ENCODE results near the gene NIPBL.
"Not testable (repeated sequence)": the region's sequence is repeated elsewhere in the genome, so short reads cannot be mapped to it uniquely, and the experiment has no call there.

NIPBL gene

GRCh38 chr5:36876299-36876964 is at the start of gene NIPBL:
TSS of gene NIPBL (plus strand) at chr5:36876769. CDS start at chr5:36953697, 76,928 bp downstream.
- peak; percentile 83 for DNase-seq (ENCODE audit: low read depth in 2 of 2)

DNA sequence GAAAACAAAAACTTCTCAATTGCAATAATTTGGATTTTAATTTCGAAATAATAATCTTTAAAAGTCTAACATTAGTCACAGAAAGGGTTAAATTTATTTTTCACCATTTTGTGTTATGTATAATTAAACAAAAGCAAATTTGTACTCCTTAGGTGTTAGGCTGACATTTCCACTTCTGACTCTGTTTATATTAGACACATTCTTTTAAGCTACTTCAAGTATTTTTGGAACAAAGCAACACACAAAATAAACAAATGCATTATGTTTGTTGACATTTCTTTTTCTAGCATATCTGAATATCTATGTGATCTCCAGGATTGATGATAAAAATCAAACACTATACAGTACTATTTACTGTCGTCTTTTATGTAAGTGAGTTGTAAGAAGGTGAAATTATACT is 44.3 kb upstream of the NIPBL start:
- no peak for DNase-seq (ENCODE audit: low read depth in 2 of 2)

- no peak for DNase-seq (ENCODE audit: low read depth in 2 of 2)
Measured at GRCh38 chr5:36836831-36837230, 39.7 kb upstream of the NIPBL start.

GRCh38 chr5:36839489-36840476 is 36.8 kb upstream of the NIPBL start:
- DNase-seq (ENCODE audit: low read depth in 2 of 2) = no peak

GRCh38 chr5:36841677-36842076 is 34.9 kb upstream of the NIPBL start:
- no peak for DNase-seq (ENCODE audit: low read depth in 2 of 2)

DNA sequence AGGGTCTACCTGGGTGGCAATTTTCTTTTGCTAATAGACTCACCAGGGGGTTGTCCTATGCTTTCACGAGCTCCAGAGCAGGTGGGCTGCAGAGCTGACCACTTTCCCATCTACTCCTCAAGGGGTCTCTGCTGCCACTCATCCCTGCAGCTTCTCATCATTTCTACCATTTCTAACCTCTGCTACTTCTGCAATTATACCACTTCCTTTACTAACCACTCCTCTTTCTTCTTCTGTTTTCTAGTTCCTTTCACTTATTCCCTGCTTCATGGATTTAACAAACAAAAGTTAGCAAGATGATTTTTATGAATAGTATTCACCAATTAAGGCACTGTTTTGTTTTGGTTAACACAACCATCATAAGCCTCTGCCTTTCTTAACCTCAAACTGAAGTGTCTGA is 34.5 kb upstream of the NIPBL start:
- no peak for DNase-seq (ENCODE audit: low read depth in 2 of 2)

- no peak for DNase-seq (ENCODE audit: low read depth in 2 of 2)
Measured at GRCh38 chr5:36844305-36844704, 32.3 kb upstream of the NIPBL start.

DNA sequence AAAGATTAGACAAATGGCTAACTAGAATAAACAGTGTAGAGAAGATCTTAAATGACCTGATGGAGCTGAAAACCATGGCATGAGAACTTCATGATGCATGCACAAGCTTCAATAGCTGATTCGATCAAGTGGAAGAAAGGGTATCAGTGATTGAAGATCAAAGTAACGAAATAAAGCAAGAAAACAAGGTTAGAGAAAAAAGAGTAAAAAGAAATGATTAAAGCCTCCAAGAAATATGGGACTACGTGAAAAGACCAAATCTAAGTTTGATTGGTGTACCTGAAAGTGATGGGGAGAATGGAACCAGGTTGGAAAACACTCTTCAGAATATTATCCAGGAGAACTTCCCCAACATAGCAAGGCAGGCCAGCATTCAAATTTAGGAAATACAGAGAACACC is 28.0 kb upstream of the NIPBL start:
- DNase-seq (ENCODE audit: low read depth in 2 of 2) = not testable (repeated sequence)

DNA sequence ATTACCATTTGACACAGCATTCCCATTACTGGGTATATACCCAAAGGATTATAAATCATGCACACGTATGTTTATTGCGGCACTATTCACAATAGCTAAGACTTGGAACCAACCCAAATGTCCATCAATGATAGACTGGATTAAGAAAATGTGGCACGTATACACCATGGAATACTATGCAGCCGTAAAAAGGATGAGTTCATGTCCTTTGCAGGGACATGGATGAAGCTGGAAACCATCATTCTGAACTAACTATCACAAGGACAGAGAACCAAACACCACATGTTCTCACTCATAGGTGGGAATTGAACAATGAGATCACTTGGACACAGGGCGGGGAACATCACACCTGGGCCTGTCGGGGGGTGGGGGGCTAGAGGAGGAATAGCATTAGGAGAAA is 23.7 kb upstream of the NIPBL start:
- DNase-seq (ENCODE audit: low read depth in 2 of 2) = not testable (repeated sequence)

DNA sequence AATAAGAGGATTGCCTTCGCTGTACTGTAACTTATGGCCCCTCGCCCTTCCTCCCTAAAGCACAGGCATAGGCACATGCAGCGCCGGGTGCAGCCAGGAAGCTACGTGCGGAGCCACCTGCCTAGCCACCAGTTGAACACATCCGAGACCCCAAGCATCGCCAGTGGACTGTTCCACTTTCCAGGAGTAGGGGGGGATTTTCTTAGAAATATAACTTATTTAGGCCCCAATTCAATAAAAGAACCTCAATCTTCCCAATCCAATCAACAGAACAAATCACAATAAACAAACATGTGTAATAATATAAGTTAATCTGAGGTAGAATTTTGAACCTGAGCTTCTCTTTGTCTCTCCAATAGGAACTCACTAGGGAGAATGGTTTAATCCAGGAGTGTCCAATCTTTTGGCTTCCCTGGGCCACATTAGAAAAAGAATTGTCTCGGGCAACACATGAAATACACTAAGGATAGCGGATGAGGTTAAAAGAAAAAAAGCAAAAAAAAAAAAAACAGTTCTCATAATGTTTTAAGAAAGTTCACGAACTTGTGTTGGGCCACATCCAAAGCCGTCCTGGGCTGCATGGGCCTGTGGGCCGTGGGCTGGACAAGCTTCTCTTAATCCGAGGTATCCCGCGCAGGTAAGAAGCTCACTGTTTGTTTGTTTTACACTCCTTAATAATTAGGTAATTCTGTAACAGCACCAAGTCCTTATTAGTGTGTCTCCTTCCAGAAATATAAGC is 22.0 kb upstream of the NIPBL start:
- DNase-seq (ENCODE audit: low read depth in 2 of 2) = no peak

DNA sequence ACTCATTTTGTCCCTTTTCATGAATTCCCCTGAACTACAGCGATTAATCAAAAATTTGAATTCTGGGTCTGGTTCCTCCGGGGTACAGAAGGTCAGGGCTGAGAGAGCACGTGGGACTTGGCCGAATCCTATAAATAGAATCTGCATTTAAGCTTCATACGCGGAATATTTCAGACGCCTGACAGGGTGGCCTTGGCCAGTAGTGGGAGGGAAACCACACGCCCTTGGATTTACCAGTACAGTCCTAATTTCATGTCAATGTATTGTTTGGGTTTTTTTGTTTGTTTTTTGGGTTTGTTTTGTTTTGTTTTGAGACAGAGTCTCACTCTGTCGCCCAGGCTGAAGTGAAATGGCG is 21.5 kb upstream of the NIPBL start:
- no peak for DNase-seq (ENCODE audit: low read depth in 2 of 2)

DNA sequence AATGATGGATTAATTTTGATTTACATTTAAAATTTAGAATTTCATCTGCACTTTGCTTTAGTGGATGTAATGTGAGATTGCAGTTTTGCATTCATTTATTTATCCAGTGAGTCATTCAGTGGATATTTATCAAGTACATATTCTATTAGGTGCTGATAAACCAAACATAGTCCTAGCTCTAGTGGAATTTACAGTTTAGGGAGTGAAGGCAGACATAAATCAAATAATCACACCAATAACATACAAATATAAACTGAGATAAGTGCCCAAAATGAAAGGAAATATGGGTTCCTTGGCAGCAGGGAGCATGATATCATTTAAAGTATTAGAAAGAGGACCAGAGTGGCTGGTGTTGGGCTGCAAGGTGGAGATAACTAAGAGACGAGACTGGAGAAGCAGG is 14.7 kb upstream of the NIPBL start:
- no peak for DNase-seq (ENCODE audit: low read depth in 2 of 2)

DNA sequence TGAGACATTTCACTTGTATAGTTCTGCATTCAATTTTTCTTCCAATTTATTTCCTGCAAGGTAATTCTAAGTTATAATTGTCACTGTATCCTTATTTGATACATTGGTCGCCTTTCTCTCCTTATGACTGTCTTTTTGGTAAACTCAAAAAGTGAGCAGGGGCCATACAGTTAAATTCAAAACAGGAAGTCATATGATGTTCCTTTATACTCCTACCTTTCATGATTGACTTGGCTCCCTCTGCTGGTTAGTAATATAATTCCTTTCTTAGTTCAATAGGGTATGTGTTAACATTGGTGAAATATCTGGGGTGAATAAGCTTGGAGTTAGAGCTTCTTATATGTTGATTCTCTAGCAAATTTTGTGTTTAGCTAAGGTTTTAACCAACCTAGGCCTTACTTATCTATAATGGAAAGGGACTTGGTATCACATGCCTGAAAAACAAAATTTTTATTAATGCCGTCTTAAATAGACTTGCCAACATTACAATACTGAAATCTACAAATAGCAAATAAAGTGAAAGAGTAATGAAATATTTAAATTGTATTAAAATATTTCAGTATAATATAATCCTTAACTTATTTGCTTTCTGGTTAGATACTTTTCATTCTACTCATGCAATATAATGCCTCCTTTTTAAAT is 6.0 kb upstream of the NIPBL start:
- no peak for DNase-seq (ENCODE audit: low read depth in 2 of 2)

GRCh38 chr5:36874465-36874864 is 2.1 kb upstream of the NIPBL start:
- no peak for DNase-seq (ENCODE audit: low read depth in 2 of 2)

DNA sequence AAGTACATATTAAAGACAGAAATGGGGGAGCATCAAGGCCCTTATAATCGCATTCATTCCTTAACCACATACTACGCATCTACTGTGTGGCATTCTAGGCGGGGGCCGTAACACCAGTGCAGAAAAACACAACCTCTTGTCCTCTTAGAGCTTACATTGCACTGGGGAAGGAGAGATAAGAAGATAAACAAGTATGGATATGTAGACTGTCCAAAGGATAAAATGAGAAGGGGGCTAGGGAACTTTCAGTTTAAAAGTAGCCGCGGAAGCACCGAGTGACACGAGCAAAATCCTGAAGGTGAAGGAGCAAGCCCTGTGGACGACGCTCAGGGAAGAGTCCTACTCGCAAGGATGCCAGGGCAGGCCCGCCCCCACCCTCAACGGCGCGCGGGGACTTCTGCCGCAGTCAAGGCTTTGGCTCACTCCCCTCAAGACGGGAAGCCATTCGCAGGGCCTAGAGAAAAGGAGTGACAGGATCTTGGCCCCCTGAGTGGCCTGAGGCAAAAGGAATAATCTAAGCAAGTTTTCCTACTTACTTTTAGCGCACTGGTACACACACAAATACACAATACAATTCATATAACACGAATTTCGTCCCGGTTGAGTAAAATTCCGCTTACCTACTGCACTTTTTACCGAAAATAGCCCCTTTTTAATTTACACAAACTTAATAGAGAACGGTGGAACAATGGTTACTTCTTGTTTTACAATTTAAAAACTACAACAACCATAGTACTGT is 1.3 kb upstream of the NIPBL start:
- peak in 1 of 2 experiments; percentile 25 for DNase-seq (ENCODE audit: low read depth in 2 of 2)

DNA sequence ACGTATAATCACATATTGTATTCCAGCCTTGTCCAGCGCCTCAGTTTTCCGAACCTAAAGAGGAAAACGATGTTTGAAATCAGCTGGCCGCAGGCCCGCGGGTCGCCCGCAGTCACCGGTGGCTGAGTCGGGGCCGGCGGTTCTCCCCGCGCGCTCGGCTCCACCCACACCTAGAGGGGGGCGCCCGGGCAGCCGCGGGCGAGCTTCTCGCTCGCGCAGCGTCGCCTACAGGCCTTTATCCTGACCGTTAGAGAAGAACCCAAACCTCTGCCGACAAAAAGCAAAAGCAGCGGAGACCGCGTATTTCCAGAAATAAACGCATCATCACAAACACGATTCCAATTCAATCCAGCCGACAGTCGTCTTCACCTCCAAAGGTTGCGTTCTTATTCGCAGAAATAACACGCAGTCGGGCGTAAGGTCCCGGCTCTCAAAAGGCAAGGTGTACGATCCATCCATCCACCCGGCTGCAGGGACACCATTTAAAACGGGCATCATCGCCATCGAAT is 725 bp upstream of the NIPBL start:
- peak; percentile 54 to 57 for DNase-seq (ENCODE audit: low read depth in 2 of 2)

DNA sequence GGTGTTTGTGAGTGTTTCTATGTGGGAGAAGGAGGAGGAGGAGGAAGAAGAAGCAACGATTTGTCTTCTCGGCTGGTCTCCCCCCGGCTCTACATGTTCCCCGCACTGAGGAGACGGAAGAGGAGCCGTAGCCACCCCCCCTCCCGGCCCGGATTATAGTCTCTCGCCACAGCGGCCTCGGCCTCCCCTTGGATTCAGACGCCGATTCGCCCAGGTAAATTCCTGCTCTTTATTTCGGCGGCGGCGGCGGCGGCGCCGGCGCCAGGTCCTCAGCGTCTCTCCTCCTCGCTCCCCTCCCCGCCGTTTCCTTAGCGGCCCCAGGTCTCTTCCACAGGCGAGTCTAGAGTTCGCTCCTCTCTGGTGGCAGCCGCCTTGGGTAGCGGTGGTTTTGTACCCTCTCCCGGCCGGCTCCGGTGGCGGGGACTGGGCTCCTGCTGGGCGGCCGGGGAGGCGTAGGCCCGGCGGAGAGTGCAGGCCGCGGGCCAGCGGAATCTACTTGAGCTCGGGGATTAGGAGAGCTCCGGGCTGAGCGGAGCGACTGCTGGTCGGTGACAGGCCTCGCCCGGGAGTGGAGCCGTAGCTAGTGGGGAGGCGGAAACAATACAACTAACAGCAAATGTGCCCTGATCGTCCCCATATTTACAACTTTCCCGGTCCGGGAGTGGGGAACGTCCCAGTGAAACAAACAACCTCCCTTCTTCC is 547 bp downstream of the NIPBL start:
- peak; percentile 28 to 41 for DNase-seq (ENCODE audit: low read depth in 2 of 2)

GRCh38 chr5:36877667-36878391 is 1.3 kb downstream of the NIPBL start:
- no peak for DNase-seq (ENCODE audit: low read depth in 2 of 2)

DNA sequence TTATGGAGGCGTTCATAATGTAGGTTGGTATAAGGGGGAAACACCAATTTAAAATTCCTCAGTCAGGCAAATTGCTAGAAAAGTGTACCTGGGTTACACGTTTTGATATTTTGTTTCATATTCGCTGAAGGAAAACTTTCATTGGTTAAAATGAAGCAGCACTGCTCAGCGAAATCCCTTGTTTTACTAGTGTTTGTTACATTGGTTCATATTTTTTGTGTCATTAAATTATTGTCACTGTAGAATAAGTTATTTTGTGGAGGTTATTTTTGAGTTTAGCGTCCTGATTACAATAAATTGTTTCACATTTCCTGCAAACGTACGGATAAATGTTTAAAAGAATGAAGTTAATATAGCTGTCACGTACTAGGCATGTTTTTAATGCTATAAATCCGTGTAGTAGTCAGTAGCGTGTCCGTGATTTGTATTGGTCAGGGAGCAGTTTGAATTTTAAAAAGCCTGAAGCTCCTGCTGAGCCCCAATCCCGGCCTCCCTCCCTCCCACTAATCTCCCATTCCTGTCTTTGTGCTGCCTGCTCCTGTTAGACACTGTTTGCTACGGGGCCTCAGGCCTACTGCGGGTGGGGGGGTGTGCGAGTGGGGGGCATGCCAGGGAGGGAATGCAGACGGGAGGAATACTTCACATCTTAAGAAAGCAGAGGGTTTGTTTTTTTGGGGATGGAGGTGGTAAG is 2.0 kb downstream of the NIPBL start:
- DNase-seq (ENCODE audit: low read depth in 2 of 2) = no peak
